H1 (cell line): Measurements from ENCODE around the gene MPRIP. TPM values are rescaled to one million over a fixed set of nuclear protein-coding genes. Genes with fewer than 3 reads are reported as not detected.

Experiments
- CTCF ChIA-PET: fragments of 300-600 bp; sonication (Branson Sonifier 250); formaldehyde crosslinking; loops from one replicate; lab custom pipeline; 2021; ENCODE audit not compliant: partially characterized antibody; lab: Charles Lee
- POLR2A ChIA-PET: fragments of 300-600 bp; sonication (Branson Sonifier 250); formaldehyde crosslinking; loops from one replicate; lab custom pipeline; 2021; ENCODE audit warnings: inconsistent platforms; ENCODE audit not compliant: partially characterized antibody; lab: Charles Lee
- DNase-seq, 2 experiments: peaks; one replicate each; pipeline versions ENCODE4 v3.0.0 to v3.0.0-alpha.2; 2010 to 2022; ENCODE audit warnings: low spot score in 2 of 2, low read depth in 1 of 2, mixed read lengths in 1 of 2
- FAIRE-seq: peaks from 2 replicates; lab custom pipeline; 2011; peaks lifted over from hg19 to GRCh38; lab: Jason Lieb, UNC
- H2AFZ ChIP-seq: 2 replicates; pipeline ENCODE4 v1.8.1; 2012; ENCODE audit warnings: low read length, inconsistent platforms
- H2AK5ac ChIP-seq: 2 replicates; pipeline ENCODE4 v1.6.1; 2013; ENCODE audit warnings: low read depth, low read length
- H2BK120ac ChIP-seq: replicated peaks from 2 replicates; pipeline ENCODE3; 2013; ENCODE audit warnings: low read depth, low read length, inconsistent platforms
- H2BK12ac ChIP-seq: 2 replicates; pipeline ENCODE4 v1.6.1; 2013; ENCODE audit warnings: low read depth, low read length
- H2BK15ac ChIP-seq: 2 replicates; pipeline ENCODE4 v1.6.1; 2013; ENCODE audit warnings: low read length
- H2BK20ac ChIP-seq: 2 replicates; pipeline ENCODE4 v1.6.1; 2013; ENCODE audit warnings: low read length
- H2BK5ac ChIP-seq: 2 replicates; pipeline ENCODE4 v1.6.1; 2013; ENCODE audit warnings: low read depth, low read length
- H3K14ac ChIP-seq: 2 replicates; pipeline ENCODE4 v1.6.1; 2013; ENCODE audit warnings: inconsistent platforms; ENCODE audit not compliant: insufficient read length
- H3K18ac ChIP-seq: 2 replicates; pipeline ENCODE4 v1.6.1; 2013; ENCODE audit warnings: low read length; ENCODE audit errors: extremely low read depth
- H3K23ac ChIP-seq: 2 replicates; pipeline ENCODE4 v1.6.1; 2013; ENCODE audit warnings: inconsistent platforms; ENCODE audit not compliant: insufficient read length
- H3K23me2 ChIP-seq: 2 replicates; pipeline ENCODE4 v1.6.1; 2013; ENCODE audit warnings: low read depth, low read length
- H3K27ac ChIP-seq: 2 replicates; pipeline ENCODE4 v1.6.1; 2011; ENCODE audit warnings: low read depth, low read length, inconsistent platforms
- H3K27me3 ChIP-seq, 4 experiments: replicated peaks in 1 of 4; 1 replicate in 1 of 4; 2 replicates in 3 of 4; pipeline versions ENCODE4 v1.6.1 to v1.8.1; 2011 to 2013; ENCODE audit warnings: low read length in 3 of 4, mild to moderate bottlenecking in 3 of 4, inconsistent platforms in 2 of 4, mixed read lengths in 2 of 4, moderate library complexity in 1 of 4; ENCODE audit not compliant: control insufficient read depth in 3 of 4, insufficient read depth in 3 of 4; ENCODE audit errors: extremely low read depth in 1 of 4
- H3K36me3 ChIP-seq, 4 experiments: 2 replicates each; pipeline versions ENCODE4 v1.6.1 to v1.8.1; 2011 to 2013; ENCODE audit warnings: mild to moderate bottlenecking in 4 of 4, low read length in 3 of 4, moderate library complexity in 2 of 4, control low read depth in 1 of 4, inconsistent platforms in 1 of 4; ENCODE audit not compliant: insufficient read depth in 4 of 4, control insufficient read depth in 2 of 4
- H3K4ac ChIP-seq: replicated peaks from 2 replicates; pipeline ENCODE3; 2013; ENCODE audit warnings: low read length, low read depth, mixed read lengths, inconsistent platforms; ENCODE audit not compliant: insufficient read length
- H3K4me1 ChIP-seq, 4 experiments: replicated peaks in 1 of 4; 1 replicate in 1 of 4; 2 replicates in 3 of 4; pipeline versions ENCODE4 v1.6.1 to v1.8.1; 2011 to 2013; ENCODE audit warnings: low read length in 3 of 4, inconsistent platforms in 2 of 4, mixed read lengths in 1 of 4; ENCODE audit not compliant: insufficient read depth in 4 of 4, control insufficient read depth in 3 of 4
- H3K4me2 ChIP-seq, 2 experiments: 2 replicates each; pipeline versions ENCODE4 v1.6.1 to v1.8.1; 2011 to 2013; ENCODE audit warnings: low read depth in 2 of 2, low read length in 2 of 2, control low read depth in 1 of 2, inconsistent platforms in 1 of 2, mild to moderate bottlenecking in 1 of 2; ENCODE audit not compliant: insufficient read depth in 1 of 2
- H3K4me3 ChIP-seq, 4 experiments: fragments of 200-600, 300-600 bp in 1 of 4; sonication (generic), shearing (Covaris generic), sonication (Bioruptor Twin) in 1 of 4; 2 replicates each; pipeline versions ENCODE4 v1.5.1 to v1.8.1; 2011 to 2016; ENCODE audit warnings: low read length in 4 of 4, low read depth in 3 of 4, control low read depth in 2 of 4, inconsistent platforms in 2 of 4, mild to moderate bottlenecking in 2 of 4, mixed read lengths in 1 of 4, moderate library complexity in 1 of 4; ENCODE audit not compliant: insufficient read depth in 2 of 4; ENCODE audit errors: extremely low read depth in 1 of 4
- H3K56ac ChIP-seq: replicated peaks from 2 replicates; pipeline ENCODE3; 2013; ENCODE audit warnings: low read depth, mild to moderate bottlenecking, mixed read lengths, low read length, inconsistent platforms; ENCODE audit not compliant: insufficient read length
- H3K79me1 ChIP-seq: 2 replicates; pipeline ENCODE4 v1.6.1; 2013; ENCODE audit warnings: low read depth, low read length, control low read depth
- H3K79me2 ChIP-seq, 2 experiments: 2 replicates each; pipeline versions ENCODE4 v1.6.1 to v1.8.1; 2012 to 2013; ENCODE audit warnings: low read length in 2 of 2, mild to moderate bottlenecking in 2 of 2, inconsistent platforms in 1 of 2; ENCODE audit not compliant: insufficient read depth in 2 of 2, control insufficient read depth in 1 of 2
- H3K9ac ChIP-seq, 4 experiments: replicated peaks in 1 of 4; 1 replicate in 1 of 4; 2 replicates in 3 of 4; pipeline versions ENCODE4 v1.6.1 to v1.8.1; 2011 to 2013; ENCODE audit warnings: low read depth in 3 of 4, low read length in 3 of 4, control low read depth in 2 of 4, mild to moderate bottlenecking in 2 of 4, moderate library complexity in 2 of 4, inconsistent platforms in 1 of 4; ENCODE audit errors: extremely low read depth in 1 of 4
- H3K9me3 ChIP-seq, 2 experiments: 2 replicates each; pipeline versions ENCODE4 v1.6.1 to v1.8.1; 2012 to 2013; ENCODE audit warnings: mild to moderate bottlenecking in 2 of 2, moderate library complexity in 2 of 2, control low read depth in 1 of 2, inconsistent platforms in 1 of 2, low read depth in 1 of 2, low read length in 1 of 2, mixed read lengths in 1 of 2; ENCODE audit not compliant: insufficient read depth in 2 of 2
- H4K20me1 ChIP-seq, 2 experiments: replicated peaks in 1 of 2; 2 replicates each; pipeline versions ENCODE3 to v1.8.1; 2011 to 2013; ENCODE audit warnings: inconsistent platforms in 2 of 2, low read length in 2 of 2, mild to moderate bottlenecking in 1 of 2; ENCODE audit not compliant: insufficient read depth in 2 of 2, control insufficient read depth in 1 of 2
- H4K5ac ChIP-seq: 2 replicates; pipeline ENCODE4 v1.6.1; 2013; ENCODE audit warnings: low read length, low read depth, mixed read lengths, inconsistent platforms; ENCODE audit not compliant: insufficient read length
- H4K8ac ChIP-seq: 2 replicates; pipeline ENCODE4 v1.8.0; 2013; ENCODE audit warnings: mild to moderate bottlenecking, moderate library complexity, low read length, inconsistent platforms; ENCODE audit not compliant: insufficient read depth; ENCODE audit errors: extremely low read depth
- H4K91ac ChIP-seq: replicated peaks from 2 replicates; pipeline ENCODE3; 2013; ENCODE audit warnings: low read length, mixed read lengths, inconsistent platforms; ENCODE audit not compliant: insufficient read length
- CBX5 ChIP-seq: fragments of 300-800, 300-1000 bp; sonication (generic); IDR thresholded peaks from 2 replicates; pipeline ENCODE4 v1.7.1; 2016; ENCODE audit warnings: antibody characterized with exemption, low read length, low read depth
- KDM1A ChIP-seq: fragments of 200-600, 300-600 bp; sonication (generic); IDR thresholded peaks from 2 replicates; pipeline ENCODE4 v1.7.1; 2016; ENCODE audit warnings: mild to moderate bottlenecking, low read length, borderline replicate concordance
- MAFK ChIP-seq: IDR thresholded peaks from 2 replicates; pipeline ENCODE4 v1.6.1; 2012; ENCODE audit warnings: low read depth, mild to moderate bottlenecking, improper control_type of control experiment, low read length
- NRF1 ChIP-seq: IDR thresholded peaks from 2 replicates; pipeline ENCODE4 v1.6.1; 2011; ENCODE audit warnings: mild to moderate bottlenecking, low read depth, low read length, improper control_type of control experiment
- POLR2AphosphoS5 ChIP-seq: IDR thresholded peaks from 2 replicates; pipeline ENCODE4 v1.6.1; 2011; ENCODE audit warnings: low read depth, low read length
- RFX5 ChIP-seq: IDR thresholded peaks from 2 replicates; pipeline ENCODE4 v1.6.1; 2011; ENCODE audit warnings: low read depth, low read length, improper control_type of control experiment, borderline replicate concordance
- RNF2 ChIP-seq: fragments of 200-900, 300-1000 bp; sonication (generic); IDR thresholded peaks from 2 replicates; pipeline ENCODE4 v1.7.1; 2016; ENCODE audit warnings: borderline replicate concordance, low read depth, mild to moderate bottlenecking, antibody characterized with exemption, low read length; ENCODE audit not compliant: poor library complexity, severe bottlenecking; ENCODE audit errors: missing control alignments
- SIRT6 ChIP-seq: IDR thresholded peaks from one replicate; pipeline ENCODE4 v1.7.1; 2012; ENCODE audit warnings: low read length, inconsistent platforms
- TAF1 ChIP-seq: IDR thresholded peaks from 2 replicates; pipeline ENCODE4 v1.6.1; 2011; ENCODE audit warnings: mild to moderate bottlenecking, low read depth, low read length
- TBP ChIP-seq: IDR thresholded peaks from 2 replicates; pipeline ENCODE4 v1.6.1; 2011; ENCODE audit warnings: low read depth, low read length, improper control_type of control experiment
- WGBS, 2 experiments: shearing (Covaris generic) in 1 of 2; methylation state at CpG; one replicate each; pipeline versions ENCODE4 v1.1.6 to v1.1.7; 2013 to 2015; ENCODE audit warnings: low lambda C conversion rate in 2 of 2, mixed read lengths in 2 of 2, inconsistent platforms in 1 of 2, low coverage in 1 of 2, missing lambda C conversion rate in 1 of 2; ENCODE audit not compliant: insufficient replicate concordance in 2 of 2, insufficient coverage in 1 of 2, insufficient read length in 1 of 2; ENCODE audit errors: extremely low coverage in 1 of 2, missing lambda C conversion rate in 1 of 2; 5-methylcytosine and 5-hydroxymethylcytosine counted together
- polyA plus RNA-seq, 7 experiments: library from polyadenylated mRNA; depleted of rRNA in 3 of 7; stranded (reverse) in 5 of 7; unstranded in 2 of 7; fragments of >200 nt in 5 of 7; fragments of 200-250 nt in 2 of 7; gene quantifications; 1 replicate in 5 of 7; 2 replicates in 1 of 7; 4 replicates in 1 of 7; pipeline versions ENCODE4 v1.2.1 to v1.2.3, GENCODE V29; 2011 to 2013; ENCODE audit warnings: missing spikeins in 2 of 7, mixed read lengths in 2 of 7
- total RNA-seq: library from RNA; stranded (reverse); fragmentation: NEBNext Ultra II Directional; extraction: Animal tissue kit (Norgen Biotek cat#: 25700); gene quantifications from 2 replicates; pipeline ENCODE4 v1.2.1, GENCODE V29; 2021
- TF ChIP-seq, protein P1 (sequence below): IDR thresholded peaks from 2 replicates; pipeline ENCODE4 v1.6.1; 2011; ENCODE audit warnings: low read length, improper control_type of control experiment

The MPRIP gene
- total and polyA plus RNA-seq, 2 of the 8 experiments (the other 6 are each of a cell fraction or from before 2014, with no cell fraction given) = 48.6 to 146 TPM

DNA sequence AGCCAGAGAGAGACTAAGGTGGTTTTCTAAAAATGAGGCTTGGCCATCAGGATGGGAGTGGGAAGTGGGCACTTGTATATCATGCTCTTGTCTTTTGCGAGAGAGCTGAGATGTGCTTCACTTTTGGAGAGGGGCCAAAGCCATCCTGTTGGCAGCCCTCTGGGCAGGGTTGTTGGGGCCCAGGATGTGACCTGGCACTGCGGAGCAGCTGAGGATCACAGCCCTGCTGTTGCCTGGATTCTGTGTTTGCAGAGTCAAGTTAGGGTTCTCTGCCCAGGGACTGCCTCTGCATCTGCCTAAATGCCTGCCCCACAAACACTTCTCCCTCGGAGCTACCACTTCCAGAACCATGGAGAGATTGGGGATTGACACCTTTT is 92.7 kb downstream of the MPRIP start:
- no peaks in the 10 kb centered on the region for H3K27me3 ChIP-seq
- no peak overlapping the region for H3K14ac ChIP-seq
- H4K8ac ChIP-seq = no peak overlapping the region
- no peak overlapping the region for H3K23ac ChIP-seq
- H4K20me1 ChIP-seq = peaks cover 4 to 5% of the 10 kb centered on the region in 2 experiments
- peaks cover 3% of the 10 kb centered on the region; the same call in 1 of the 2 replicates for H3K79me1 ChIP-seq
- H2BK5ac ChIP-seq = no peak overlapping the region
- no peak overlapping the region for H3K4me2 ChIP-seq
- H2BK12ac ChIP-seq = no peak overlapping the region
- WGBS, 2 experiments = 91% methylated on average over 3 of the region's 3 CpGs; no CpG with 5 or more reads in 1 of the 2 experiments
- no peaks in the 10 kb centered on the region for H3K9me3 ChIP-seq
- no peak overlapping the region for H3K4ac ChIP-seq
- H3K4me1 ChIP-seq = peaks cover 0 to 12% (median 2%) of the 10 kb centered on the region in 4 experiments; a peak in 5 of 7 replicates
- H2AFZ ChIP-seq = no peak overlapping the region
- H3K18ac ChIP-seq = no peak overlapping the region
- H2AK5ac ChIP-seq = no peak overlapping the region
- H3K56ac ChIP-seq = no peak overlapping the region
- no peak overlapping the region for H3K4me3 ChIP-seq
- DNase-seq (no peak), FAIRE-seq (no peak)
- POLR2A ChIA-PET = no interaction called here
- peaks cover 4 to 10% (median 6%) of the 10 kb centered on the region in 4 experiments; a peak in 4 of 8 replicates for H3K36me3 ChIP-seq
- H3K79me2 ChIP-seq = no peaks in the 10 kb centered on the region
- H3K27ac ChIP-seq = no peak overlapping the region
- no peak overlapping the region for H4K5ac ChIP-seq
- no peak overlapping the region for H4K91ac ChIP-seq
- no peak overlapping the region for H2BK15ac ChIP-seq
- H3K9ac ChIP-seq = no peak overlapping the region
- H2BK120ac ChIP-seq = no peak overlapping the region
- no peaks in the 10 kb centered on the region for H3K23me2 ChIP-seq
- CTCF ChIA-PET = interaction anchor here (0.9 to 2.2 kb wide), 3 partner anchors 9 to 55 kb away, joined by 3 to 10 read pairs (median 6); no protein-coding TSS in a partner anchor
- no peak overlapping the region for H2BK20ac ChIP-seq
- TF ChIP-seq TBP (no peak), RFX5 (no peak), KDM1A (no peak), MAFK (no peak), NRF1 (no peak), SIRT6 (no peak), TAF1 (no peak), POLR2AphosphoS5 (no peak), RNF2 (no peak), CBX5 (no peak)
- TF ChIP-seq, protein P1, sequence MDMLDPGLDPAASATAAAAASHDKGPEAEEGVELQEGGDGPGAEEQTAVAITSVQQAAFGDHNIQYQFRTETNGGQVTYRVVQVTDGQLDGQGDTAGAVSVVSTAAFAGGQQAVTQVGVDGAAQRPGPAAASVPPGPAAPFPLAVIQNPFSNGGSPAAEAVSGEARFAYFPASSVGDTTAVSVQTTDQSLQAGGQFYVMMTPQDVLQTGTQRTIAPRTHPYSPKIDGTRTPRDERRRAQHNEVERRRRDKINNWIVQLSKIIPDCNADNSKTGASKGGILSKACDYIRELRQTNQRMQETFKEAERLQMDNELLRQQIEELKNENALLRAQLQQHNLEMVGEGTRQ = no peak
